Measurements from ENCODE around the gene ZKSCAN3. TPM values are rescaled to one million over a fixed set of nuclear protein-coding genes. Genes with fewer than 3 reads are reported as not detected.
A peak's percentile ranks its signal among the peaks of the same experiment; 100 is the strongest.

Gene ZKSCAN3
- total and polyA plus RNA-seq, 2 of the 8 experiments (the other 6 are each of a cell fraction or from before 2014, with no cell fraction given): 2.7 to 9.8 TPM

- Histone ChIP-seq H3K23ac (ENCODE audit: insufficient read length) (no peak overlapping the region), H2BK120ac (replicated peaks; ENCODE audit: low read depth, low read length) (peak overlapping the region; percentile 54), H3K4me1 (replicated peaks in 1 of 4; ENCODE audit: control insufficient read depth in 3 of 4, insufficient read depth in 4 of 4, low read length in 3 of 4) (peaks cover 0 to 1% (median 0%) of the 10 kb centered on the region in 4 experiments; a peak in 4 of 7 replicates), H3K27ac (ENCODE audit: low read depth, low read length) (no peak overlapping the region), H3K4ac (replicated peaks; ENCODE audit: insufficient read length, low read depth, low read length) (no peak overlapping the region), H2BK15ac (ENCODE audit: low read length) (0 out of 2 replicates have a peak overlapping the region, but pooled peaks have one; percentile 53), H4K8ac (ENCODE audit: extremely low read depth, insufficient read depth, low read length) (no peak overlapping the region), H2BK5ac (ENCODE audit: low read depth, low read length) (0 out of 2 replicates have a peak overlapping the region, but pooled peaks have one; percentile 2), H3K23me2 (ENCODE audit: low read depth, low read length) (no peaks in the 10 kb centered on the region), H3K9ac (replicated peaks in 1 of 4; ENCODE audit: extremely low read depth in 1 of 4, low read depth in 3 of 4, low read length in 3 of 4) (no peak overlapping the region), H3K79me2 (ENCODE audit: control insufficient read depth in 1 of 2, insufficient read depth in 2 of 2, low read length in 2 of 2) (no peaks in the 10 kb centered on the region), H4K5ac (ENCODE audit: insufficient read length, low read depth, low read length) (no peak overlapping the region), H3K36me3 (ENCODE audit: control insufficient read depth in 2 of 4, insufficient read depth in 4 of 4, low read length in 3 of 4) (peaks cover 0 to 2% (median 0%) of the 10 kb centered on the region in 4 experiments; a peak in 1 of 8 replicates), H3K4me2 (ENCODE audit: insufficient read depth in 1 of 2, low read depth in 2 of 2, low read length in 2 of 2) (no peak overlapping the region), H2AK5ac (ENCODE audit: low read depth, low read length) (no peak overlapping the region), H2BK12ac (ENCODE audit: low read depth, low read length) (0 out of 2 replicates have a peak overlapping the region, but pooled peaks have one; percentile 35), H4K20me1 (replicated peaks in 1 of 2; ENCODE audit: control insufficient read depth in 1 of 2, insufficient read depth in 2 of 2, low read length in 2 of 2) (no peaks in the 10 kb centered on the region), H3K56ac (replicated peaks; ENCODE audit: insufficient read length, low read depth, low read length) (no peak overlapping the region), H4K91ac (replicated peaks; ENCODE audit: insufficient read length, low read length) (no peak overlapping the region), H3K9me3 (ENCODE audit: insufficient read depth in 2 of 2, low read depth in 1 of 2, low read length in 1 of 2) (no peaks in the 10 kb centered on the region), H3K79me1 (ENCODE audit: low read depth, low read length) (no peaks in the 10 kb centered on the region), H3K27me3 (replicated peaks in 1 of 4; ENCODE audit: control insufficient read depth in 3 of 4, extremely low read depth in 1 of 4, insufficient read depth in 3 of 4, low read length in 3 of 4) (no peaks in the 10 kb centered on the region), H2AFZ (ENCODE audit: low read length) (no peak overlapping the region), H3K14ac (ENCODE audit: insufficient read length) (no peak overlapping the region), H2BK20ac (ENCODE audit: low read length) (no peak overlapping the region), H3K18ac (ENCODE audit: extremely low read depth, low read length) (no peak overlapping the region; the same call in 1 of the 2 replicates), H3K4me3 (ENCODE audit: extremely low read depth in 1 of 4, insufficient read depth in 2 of 4, low read depth in 3 of 4, low read length in 4 of 4) (no peak overlapping the region)
- FAIRE-seq: no peak
- TF ChIP-seq CREB1 (IDR thresholded peaks at IDR 0.05) (no peak), CEBPB (IDR thresholded peaks at IDR 0.05; ENCODE audit: low read depth, low read length) (no peak), YY1 (IDR thresholded peaks at IDR 0.05; ENCODE audit: low read depth, low read length) (no peak), POLR2AphosphoS5 (IDR thresholded peaks at IDR 0.05; ENCODE audit: low read depth, low read length) (no peak)
- POLR2A ChIA-PET (ENCODE audit: partially characterized antibody): interaction anchor here (1.1 to 2.5 kb wide), 4 partner anchors 24 to 28 kb away, joined by 3 to 17 read pairs (median 6); partner anchors contain the start of gene ZSCAN31
- 88% methylated on average over 9 of the region's 9 CpGs; no CpG with 5 or more reads in 1 of the 2 experiments for WGBS, 2 experiments (ENCODE audit: extremely low coverage in 1 of 2, insufficient coverage in 1 of 2, insufficient read length in 1 of 2, insufficient replicate concordance in 2 of 2, low coverage in 1 of 2, low lambda C conversion rate in 2 of 2, missing lambda C conversion rate in 1 of 2)
- no peak for DNase-seq (ENCODE audit: low read depth in 1 of 2, low spot score in 2 of 2)
- CTCF ChIA-PET (ENCODE audit: partially characterized antibody): interaction anchor here (1.0 to 4.3 kb wide), 2 partner anchors 24 to 45 kb away, joined by 3 to 13 read pairs; no protein-coding TSS in a partner anchor
Measured at GRCh38 chr6:28311139-28311823, 38.5 kb upstream of the ZKSCAN3 start.

Measured in H1 (cell line).